Measurements from ENCODE around the gene SVIL. TPM values are rescaled to one million over a fixed set of nuclear protein-coding genes. Genes with fewer than 3 reads are reported as not detected.

SVIL gene, protein sequence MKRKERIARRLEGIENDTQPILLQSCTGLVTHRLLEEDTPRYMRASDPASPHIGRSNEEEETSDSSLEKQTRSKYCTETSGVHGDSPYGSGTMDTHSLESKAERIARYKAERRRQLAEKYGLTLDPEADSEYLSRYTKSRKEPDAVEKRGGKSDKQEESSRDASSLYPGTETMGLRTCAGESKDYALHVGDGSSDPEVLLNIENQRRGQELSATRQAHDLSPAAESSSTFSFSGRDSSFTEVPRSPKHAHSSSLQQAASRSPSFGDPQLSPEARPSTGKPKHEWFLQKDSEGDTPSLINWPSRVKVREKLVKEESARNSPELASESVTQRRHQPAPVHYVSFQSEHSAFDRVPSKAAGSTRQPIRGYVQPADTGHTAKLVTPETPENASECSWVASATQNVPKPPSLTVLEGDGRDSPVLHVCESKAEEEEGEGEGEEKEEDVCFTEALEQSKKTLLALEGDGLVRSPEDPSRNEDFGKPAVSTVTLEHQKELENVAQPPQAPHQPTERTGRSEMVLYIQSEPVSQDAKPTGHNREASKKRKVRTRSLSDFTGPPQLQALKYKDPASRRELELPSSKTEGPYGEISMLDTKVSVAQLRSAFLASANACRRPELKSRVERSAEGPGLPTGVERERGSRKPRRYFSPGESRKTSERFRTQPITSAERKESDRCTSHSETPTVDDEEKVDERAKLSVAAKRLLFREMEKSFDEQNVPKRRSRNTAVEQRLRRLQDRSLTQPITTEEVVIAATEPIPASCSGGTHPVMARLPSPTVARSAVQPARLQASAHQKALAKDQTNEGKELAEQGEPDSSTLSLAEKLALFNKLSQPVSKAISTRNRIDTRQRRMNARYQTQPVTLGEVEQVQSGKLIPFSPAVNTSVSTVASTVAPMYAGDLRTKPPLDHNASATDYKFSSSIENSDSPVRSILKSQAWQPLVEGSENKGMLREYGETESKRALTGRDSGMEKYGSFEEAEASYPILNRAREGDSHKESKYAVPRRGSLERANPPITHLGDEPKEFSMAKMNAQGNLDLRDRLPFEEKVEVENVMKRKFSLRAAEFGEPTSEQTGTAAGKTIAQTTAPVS (N-terminal part only)
- 10 to 100 TPM; 24.0 to 82.2 (median 49.7) TPM for total RNA-seq

DNA sequence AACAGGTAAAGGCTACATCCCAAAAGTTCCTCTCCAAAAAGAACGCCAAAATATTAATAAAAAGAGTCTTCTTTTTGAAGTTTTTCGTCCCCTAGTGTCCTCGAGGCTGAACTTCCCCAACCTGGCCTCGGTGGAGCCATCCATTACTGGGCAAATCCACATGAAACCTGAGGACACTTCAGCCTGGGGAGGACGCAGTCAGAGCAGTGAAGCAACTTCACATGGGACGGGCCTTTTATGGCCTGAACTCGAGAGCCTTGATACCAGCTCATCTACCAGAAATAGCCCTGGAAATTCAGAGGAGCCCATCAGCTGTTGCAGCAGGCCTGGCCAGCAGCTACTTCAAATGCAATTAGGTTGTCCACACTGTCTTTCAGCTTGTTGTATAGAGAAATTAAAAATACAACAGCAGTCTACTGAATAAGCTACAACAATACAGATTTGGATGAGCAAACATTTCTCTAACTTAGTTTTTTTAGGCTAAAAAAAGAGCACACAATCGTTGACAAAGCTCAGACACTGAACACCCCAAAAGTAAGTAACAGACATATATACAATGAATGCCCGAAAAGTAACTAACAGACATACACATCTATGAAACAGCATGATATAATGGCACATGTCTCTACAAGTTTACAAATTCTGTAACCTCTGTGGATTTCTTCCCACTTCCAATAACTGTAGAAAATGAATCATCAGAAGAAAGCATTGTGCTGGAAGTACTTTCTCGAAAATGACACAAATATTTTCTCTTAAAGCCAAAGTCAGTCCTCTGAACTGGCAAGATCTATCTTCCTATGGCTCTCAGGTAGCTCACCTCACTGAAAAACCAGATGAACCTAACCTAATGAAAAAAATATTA, at the start of gene SVIL:
Gene SVIL, minus strand, starts transcription at position 208 of the 862 bp plus-strand sequence. CDS start 79,913 bp downstream, outside the sequence.
- TF ChIP-seq, protein P1, sequence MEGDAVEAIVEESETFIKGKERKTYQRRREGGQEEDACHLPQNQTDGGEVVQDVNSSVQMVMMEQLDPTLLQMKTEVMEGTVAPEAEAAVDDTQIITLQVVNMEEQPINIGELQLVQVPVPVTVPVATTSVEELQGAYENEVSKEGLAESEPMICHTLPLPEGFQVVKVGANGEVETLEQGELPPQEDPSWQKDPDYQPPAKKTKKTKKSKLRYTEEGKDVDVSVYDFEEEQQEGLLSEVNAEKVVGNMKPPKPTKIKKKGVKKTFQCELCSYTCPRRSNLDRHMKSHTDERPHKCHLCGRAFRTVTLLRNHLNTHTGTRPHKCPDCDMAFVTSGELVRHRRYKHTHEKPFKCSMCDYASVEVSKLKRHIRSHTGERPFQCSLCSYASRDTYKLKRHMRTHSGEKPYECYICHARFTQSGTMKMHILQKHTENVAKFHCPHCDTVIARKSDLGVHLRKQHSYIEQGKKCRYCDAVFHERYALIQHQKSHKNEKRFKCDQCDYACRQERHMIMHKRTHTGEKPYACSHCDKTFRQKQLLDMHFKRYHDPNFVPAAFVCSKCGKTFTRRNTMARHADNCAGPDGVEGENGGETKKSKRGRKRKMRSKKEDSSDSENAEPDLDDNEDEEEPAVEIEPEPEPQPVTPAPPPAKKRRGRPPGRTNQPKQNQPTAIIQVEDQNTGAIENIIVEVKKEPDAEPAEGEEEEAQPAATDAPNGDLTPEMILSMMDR (IDR thresholded peaks at IDR 0.05; ENCODE audit: low read depth): no peak

DNA sequence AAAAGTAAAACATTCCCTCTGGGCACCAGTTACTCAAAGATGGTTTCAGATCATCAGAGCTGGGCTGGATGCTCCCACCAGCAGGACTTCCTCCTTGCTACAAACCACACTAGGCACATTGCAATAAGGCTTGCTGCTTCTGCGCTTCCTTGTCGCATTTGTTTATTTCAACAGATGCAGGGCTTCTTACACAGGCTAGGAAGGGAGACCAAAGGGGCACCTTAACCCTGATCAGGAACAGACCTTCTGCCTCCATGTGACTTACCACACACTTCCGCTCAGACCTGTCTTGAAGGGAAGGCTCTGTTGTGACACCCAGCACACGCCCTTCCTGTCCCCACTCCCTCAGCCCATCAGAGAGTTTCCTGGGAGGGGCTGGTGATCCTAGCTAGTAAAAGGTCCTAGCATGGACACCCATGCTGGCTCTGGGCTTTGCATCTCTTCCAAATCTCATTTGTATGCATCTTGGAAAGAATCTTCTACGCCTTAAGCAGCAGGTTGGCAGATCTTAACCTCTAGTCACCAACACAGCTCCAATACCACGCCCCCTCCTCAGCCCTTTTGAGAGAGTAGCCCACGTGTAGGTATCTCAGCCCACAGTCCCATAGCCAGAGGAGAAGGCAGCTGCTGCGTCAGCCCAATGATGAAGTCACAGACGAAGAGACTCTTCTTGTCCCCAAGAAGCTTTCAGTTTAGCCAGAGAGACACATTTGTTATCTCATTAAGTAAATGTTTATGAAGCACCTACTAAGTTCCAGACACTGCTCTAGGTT, 47.1 kb upstream of the SVIL start:
- TF ChIP-seq, protein P1 (IDR thresholded peaks at IDR 0.05; ENCODE audit: low read depth): no peak

GRCh38 chr10:29680091-29680490, 45.3 kb upstream of the SVIL start:
- TF ChIP-seq, protein P1 (IDR thresholded peaks at IDR 0.05; ENCODE audit: low read depth): no peak

DNA sequence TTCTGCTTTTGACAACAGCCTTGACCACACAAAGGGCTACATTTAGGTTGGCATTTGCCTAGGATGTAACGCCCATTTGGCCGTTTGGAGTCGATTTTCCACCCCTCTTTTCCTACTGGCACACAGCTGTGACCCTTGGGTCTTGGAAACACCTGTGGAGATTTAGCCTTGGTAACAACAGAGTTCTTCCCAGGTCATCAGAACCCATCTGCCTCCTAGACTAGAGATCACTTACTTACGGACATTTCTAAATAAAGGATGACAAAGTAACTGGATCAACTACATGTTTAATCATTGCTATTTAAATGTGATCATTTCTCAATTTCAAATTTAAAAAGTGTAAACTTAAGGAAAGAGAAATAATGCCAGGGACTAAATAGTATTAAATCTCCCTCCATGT, 42.0 kb upstream of the SVIL start:
- TF ChIP-seq, protein P1 (IDR thresholded peaks at IDR 0.05; ENCODE audit: low read depth): no peak

DNA sequence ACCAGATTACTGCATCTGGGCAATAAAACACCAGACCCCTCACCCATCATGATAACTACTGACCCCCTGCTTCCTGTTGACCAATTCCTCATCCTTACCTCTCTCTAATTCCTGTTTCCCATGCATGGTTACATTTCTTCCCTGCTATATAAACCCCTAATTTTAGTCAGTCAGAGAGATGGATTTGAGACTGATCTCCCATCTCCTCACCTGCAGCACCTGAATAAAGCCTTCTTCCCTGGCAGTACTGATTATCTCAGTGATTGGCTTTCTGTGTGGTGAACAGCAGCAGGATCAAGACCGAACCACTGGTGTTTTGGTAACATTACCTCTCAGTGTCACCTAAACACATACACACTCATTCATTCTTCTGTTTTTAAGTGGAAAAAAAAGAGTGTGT, 41.2 kb upstream of the SVIL start:
- TF ChIP-seq, protein P1 (IDR thresholded peaks at IDR 0.05; ENCODE audit: low read depth): no peak

DNA sequence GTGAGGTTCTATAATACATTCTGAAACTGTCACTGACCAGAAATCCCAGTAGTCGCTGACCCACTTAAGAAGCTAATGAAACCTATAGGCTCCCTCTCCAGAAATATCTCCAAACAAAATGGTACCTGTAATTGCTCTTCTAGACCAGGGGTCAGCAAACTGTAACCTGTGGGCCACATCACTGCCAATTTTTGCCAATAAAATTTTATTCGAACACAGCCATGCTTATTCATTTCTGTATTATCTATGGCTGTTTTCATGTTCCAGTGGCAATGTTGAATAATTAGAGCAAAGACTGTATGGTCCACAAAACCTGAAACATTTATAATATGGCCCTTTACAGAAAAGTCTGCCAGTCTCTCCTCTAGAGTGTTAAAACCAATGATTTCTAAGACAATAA, 37.2 kb upstream of the SVIL start:
- TF ChIP-seq, protein P1 (IDR thresholded peaks at IDR 0.05; ENCODE audit: low read depth): no peak
